PC-3 (cell line): ENCODE results near the gene NPAS2.

Experiments
- EZH2phosphoT487 ChIP-seq: fragments of 300-600 bp; sonication (generic); IDR thresholded peaks from 2 replicates; pipeline ENCODE4 v1.6.1; 2018; ENCODE audit warnings: mild to moderate bottlenecking, antibody characterized with exemption, low read length, borderline replicate concordance
- TF ChIP-seq, protein P1 (sequence below): fragments of 300-600 bp; sonication (generic); conservative IDR thresholded peaks from 2 replicates; pipeline ENCODE4 v1.5.1; 2017; ENCODE audit warnings: antibody characterized with exemption, low read depth, mild to moderate bottlenecking, low read length

DNA sequence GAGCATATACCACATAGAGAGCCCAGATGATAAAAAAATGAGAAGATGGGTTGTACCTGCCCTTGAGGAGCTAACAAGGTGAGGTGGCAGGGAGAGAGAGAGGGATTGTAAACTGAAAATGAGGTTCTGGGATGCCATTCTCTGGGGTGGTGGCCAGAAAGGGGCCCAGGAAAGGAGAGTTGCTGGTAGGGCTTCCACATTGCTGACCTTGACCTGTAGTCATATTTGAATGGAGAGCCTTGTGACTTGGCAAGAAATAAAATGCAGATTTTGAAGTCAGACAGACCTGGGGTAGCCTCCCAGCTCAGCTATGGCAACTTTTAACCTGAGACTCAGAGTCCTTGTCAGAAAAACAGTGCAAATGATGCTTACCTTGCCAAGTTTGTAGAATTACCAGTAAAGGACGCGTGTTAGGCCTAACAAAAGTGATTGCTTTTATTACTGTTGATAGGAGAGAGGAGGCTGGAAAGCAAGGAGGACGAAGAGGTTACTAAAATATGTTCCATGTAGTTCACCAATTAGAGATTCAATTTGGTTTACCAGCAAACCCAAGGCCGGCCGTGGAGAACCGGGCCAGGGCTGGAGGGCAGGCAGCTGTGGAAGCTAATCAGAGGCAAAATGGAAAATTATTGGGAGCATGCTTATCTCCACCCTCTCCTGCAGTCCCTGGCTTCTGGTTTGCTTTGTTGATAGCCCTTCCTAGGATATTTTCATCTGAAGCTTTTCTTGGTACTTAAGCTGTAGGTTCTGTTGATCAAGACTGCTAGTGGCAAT, 3.9 kb downstream of the NPAS2 start:
- TF ChIP-seq, protein P1, sequence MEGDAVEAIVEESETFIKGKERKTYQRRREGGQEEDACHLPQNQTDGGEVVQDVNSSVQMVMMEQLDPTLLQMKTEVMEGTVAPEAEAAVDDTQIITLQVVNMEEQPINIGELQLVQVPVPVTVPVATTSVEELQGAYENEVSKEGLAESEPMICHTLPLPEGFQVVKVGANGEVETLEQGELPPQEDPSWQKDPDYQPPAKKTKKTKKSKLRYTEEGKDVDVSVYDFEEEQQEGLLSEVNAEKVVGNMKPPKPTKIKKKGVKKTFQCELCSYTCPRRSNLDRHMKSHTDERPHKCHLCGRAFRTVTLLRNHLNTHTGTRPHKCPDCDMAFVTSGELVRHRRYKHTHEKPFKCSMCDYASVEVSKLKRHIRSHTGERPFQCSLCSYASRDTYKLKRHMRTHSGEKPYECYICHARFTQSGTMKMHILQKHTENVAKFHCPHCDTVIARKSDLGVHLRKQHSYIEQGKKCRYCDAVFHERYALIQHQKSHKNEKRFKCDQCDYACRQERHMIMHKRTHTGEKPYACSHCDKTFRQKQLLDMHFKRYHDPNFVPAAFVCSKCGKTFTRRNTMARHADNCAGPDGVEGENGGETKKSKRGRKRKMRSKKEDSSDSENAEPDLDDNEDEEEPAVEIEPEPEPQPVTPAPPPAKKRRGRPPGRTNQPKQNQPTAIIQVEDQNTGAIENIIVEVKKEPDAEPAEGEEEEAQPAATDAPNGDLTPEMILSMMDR: no peak
- TF ChIP-seq EZH2phosphoT487: no peak
